ENCODE measurements around the gene MTG1.
"Not testable (repeated sequence)": the region's sequence is repeated elsewhere in the genome, so short reads cannot be mapped to it uniquely, and the experiment has no call there.

The MTG1 gene

DNA sequence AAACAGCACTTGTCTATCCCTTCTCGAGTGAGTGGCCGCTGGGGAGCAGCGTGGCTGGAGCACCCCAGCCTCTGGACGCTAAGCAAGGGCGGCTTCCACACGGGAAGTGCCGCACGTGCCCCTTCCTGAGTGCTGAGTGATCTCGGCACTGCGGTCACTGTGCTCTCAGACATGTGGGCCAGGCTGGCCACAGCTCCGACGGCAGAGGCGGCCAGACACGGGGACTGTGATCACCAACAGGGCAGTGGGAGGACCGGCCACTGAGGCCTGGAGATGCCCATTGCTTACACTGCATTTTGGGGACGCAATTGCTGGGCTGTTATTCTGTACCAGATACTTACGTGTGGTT lies 27.9 kb upstream of the MTG1 start:
- Mint-ChIP-seq H3K27ac (no peak overlapping the region), H3K36me3 (ENCODE audit: low read depth) (peaks cover 59% of the 10 kb centered on the region), H3K9me3 (no peaks in the 10 kb centered on the region), H3K4me1 (peaks cover 24% of the 10 kb centered on the region), H3K4me3 (no peak overlapping the region), H3K27me3 (ENCODE audit: low read depth) (no peaks in the 10 kb centered on the region)
- no peak for TF ChIP-seq CTCF (IDR thresholded peaks at IDR 0.05; ENCODE audit: unreplicated experiment in 3 of 3)

DNA sequence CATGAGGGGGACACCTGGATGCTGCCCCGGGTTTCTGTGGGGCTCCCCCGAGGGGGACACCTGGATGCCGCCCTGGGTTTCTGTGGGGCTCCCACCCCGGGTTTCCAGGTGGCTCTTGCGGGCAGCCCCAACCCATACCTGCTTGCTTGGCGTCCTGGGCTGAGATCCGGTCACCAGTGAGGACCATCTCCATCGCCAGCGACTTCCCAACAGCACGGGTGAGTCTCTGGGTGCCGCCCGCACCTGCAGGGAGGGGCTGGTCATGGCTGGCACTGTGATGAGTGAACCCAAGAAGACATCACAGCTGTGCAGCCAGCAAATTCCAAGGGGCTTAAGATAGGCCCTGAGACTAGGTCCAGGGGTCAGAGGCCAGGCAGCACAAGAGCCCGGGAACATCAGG lies 27.2 kb upstream of the MTG1 start:
- Mint-ChIP-seq H3K4me3 (no peak overlapping the region), H3K36me3 (ENCODE audit: low read depth) (peaks cover 54% of the 10 kb centered on the region), H3K9me3 (no peaks in the 10 kb centered on the region), H3K27me3 (ENCODE audit: low read depth) (no peaks in the 10 kb centered on the region), H3K4me1 (peaks cover 24% of the 10 kb centered on the region), H3K27ac (no peak overlapping the region)
- no peak for TF ChIP-seq CTCF (IDR thresholded peaks at IDR 0.05; ENCODE audit: unreplicated experiment in 3 of 3)

DNA sequence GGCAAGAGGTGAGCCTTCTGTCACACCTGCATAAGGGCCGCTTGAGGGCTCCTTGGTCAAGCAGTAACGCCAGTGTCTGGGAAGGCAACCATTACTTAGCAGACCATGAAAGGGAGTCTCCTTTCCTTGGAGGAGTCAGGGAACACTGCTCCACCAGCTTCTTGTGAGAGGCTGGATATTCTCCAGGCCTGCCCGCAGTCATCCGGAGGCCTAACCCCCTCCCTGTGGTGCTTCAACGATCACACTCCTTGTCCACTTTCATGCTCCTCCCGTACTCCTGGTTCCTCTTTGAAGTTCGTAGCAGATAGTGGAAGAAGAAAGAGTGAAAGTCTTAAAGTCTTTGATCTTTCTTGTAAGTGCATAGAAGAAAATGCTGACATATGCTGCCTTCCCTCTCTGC lies 26.5 kb upstream of the MTG1 start:
- H3K27me3 Mint-ChIP-seq (ENCODE audit: low read depth); H3K9me3 Mint-ChIP-seq; H3K4me3 Mint-ChIP-seq: not testable (repeated sequence)
- peaks cover 48% of the 10 kb centered on the region for H3K36me3 Mint-ChIP-seq (ENCODE audit: low read depth)
- H3K27ac Mint-ChIP-seq = peak overlapping the region; percentile 27 to 67 (median 52)
- H3K4me1 Mint-ChIP-seq = peaks cover 24% of the 10 kb centered on the region

DNA sequence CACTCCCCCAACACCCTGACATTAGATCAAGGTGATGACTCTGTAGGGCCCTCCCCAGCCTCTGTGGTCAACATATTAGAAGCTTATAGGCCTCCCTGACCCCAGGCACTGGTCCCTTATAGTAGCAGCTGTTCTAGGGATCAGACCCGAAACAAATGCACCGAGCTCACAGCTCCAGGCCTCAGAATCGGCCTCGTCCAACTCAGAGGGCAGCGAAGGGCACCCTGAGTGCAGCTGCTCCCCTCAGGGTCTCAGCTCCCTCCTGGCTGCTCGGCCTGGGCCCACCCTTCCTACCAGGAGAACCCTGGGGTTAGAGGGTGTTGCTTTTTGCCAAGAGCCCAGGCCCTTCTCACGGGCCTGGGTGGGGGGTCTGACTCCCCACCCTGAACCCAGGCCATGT lies 25.8 kb upstream of the MTG1 start:
- H3K27ac Mint-ChIP-seq = peak overlapping the region; percentile 27 to 67 (median 52)
- no peaks in the 10 kb centered on the region for H3K9me3 Mint-ChIP-seq
- no peak for TF ChIP-seq CTCF (IDR thresholded peaks at IDR 0.05; ENCODE audit: unreplicated experiment in 3 of 3)
- peak overlapping the region in 1 of 3 experiments; percentile 1 for H3K4me3 Mint-ChIP-seq
- H3K27me3 Mint-ChIP-seq (ENCODE audit: low read depth) = no peaks in the 10 kb centered on the region
- H3K4me1 Mint-ChIP-seq = peaks cover 24% of the 10 kb centered on the region
- H3K36me3 Mint-ChIP-seq (ENCODE audit: low read depth) = peaks cover 41% of the 10 kb centered on the region

DNA sequence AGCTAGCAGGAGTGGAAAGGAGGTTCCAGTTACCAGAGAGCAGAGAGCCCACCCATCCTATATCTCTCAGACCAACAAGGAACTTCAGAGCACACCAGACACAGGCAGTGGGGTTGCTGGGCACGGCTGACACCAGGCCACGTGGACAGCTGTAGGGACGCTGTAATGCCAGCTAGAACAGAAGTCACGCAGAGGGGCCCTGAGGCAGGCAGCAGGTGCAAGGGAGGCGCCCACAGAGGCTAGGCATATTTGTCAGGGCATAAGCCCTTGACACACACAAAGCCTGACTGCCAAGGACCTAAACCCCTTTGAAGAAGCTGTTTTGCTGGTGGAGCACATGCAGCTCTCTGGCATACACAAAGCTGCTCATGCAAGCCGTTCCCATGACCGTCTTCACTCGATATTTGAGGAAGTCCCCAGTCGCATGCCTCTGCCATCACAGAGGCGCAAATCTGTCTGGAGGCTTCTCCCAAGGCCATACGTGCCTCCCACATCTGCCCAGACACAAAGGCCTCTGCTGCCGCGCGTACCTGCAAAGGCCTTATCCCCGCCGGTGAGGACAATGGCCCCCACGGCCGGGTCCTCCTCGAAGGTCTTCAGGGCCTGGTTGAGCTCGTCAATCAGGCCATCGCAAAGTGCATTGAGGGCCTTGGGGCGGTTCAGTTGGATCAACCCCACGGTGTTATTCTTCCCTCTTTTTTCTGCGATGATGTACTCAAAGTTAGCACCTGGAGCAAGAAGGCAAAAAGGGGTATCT lies 23.7 kb upstream of the MTG1 start:
- H3K36me3 Mint-ChIP-seq (ENCODE audit: low read depth) = peaks cover 32% of the 10 kb centered on the region
- TF ChIP-seq CTCF (IDR thresholded peaks at IDR 0.05; ENCODE audit: unreplicated experiment in 3 of 3) = no peak
- peak overlapping the region; percentile 82 to 85 (median 85) for H3K4me3 Mint-ChIP-seq
- peaks cover 39% of the 10 kb centered on the region for H3K4me1 Mint-ChIP-seq
- no peaks in the 10 kb centered on the region for H3K9me3 Mint-ChIP-seq
- peaks cover 5% of the 10 kb centered on the region for H3K27me3 Mint-ChIP-seq (ENCODE audit: low read depth)
- H3K27ac Mint-ChIP-seq = peak overlapping the region in 2 of 3 experiments; percentile 14 to 24

DNA sequence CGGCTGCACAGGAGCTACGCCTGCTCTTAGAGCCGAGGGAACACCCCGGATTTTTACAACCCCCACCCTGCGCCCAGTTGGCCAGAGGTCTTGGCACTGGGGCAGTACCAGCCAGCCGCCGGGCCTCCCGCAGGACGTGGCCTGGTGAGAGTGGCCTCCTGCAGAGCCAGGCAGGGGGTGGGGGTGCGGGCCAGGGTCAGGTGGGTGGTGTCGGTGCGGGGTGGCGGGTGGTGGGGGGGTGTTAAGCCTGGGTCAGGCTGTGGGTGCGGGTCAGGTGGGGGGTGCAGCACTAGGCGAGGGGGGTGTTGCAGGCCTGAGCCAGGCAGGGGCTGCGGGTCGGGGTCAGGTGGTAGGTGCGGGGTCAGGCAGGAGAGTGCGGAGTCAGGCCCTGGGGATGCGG lies 21.4 kb upstream of the MTG1 start:
- Mint-ChIP-seq H3K9me3 (no peaks in the 10 kb centered on the region), H3K36me3 (ENCODE audit: low read depth) (peaks cover 24% of the 10 kb centered on the region), H3K27ac (no peak overlapping the region), H3K27me3 (ENCODE audit: low read depth) (peaks cover 5% of the 10 kb centered on the region), H3K4me1 (peaks cover 44% of the 10 kb centered on the region), H3K4me3 (peak overlapping the region; percentile 82 to 88 (median 85))
- no peak for TF ChIP-seq CTCF (IDR thresholded peaks at IDR 0.05; ENCODE audit: unreplicated experiment in 3 of 3)

All from nephron (organoid).